Kidney tubule cell (primary cell): ENCODE measurements around the gene ZNF593.

Source experiments
- DNase-seq: peaks from one replicate; pipeline ENCODE4 v3.0.0-alpha.2; 2018; ENCODE audit warnings: low spot score

Gene ZNF593

GRCh38 chr1:26169669-26170471, at the start of gene ZNF593:
ZNF593 (plus strand) TSS chr1:26169908; CDS start chr1:26169984, 76 bp downstream.
- peak; percentile 92 for DNase-seq

DNA sequence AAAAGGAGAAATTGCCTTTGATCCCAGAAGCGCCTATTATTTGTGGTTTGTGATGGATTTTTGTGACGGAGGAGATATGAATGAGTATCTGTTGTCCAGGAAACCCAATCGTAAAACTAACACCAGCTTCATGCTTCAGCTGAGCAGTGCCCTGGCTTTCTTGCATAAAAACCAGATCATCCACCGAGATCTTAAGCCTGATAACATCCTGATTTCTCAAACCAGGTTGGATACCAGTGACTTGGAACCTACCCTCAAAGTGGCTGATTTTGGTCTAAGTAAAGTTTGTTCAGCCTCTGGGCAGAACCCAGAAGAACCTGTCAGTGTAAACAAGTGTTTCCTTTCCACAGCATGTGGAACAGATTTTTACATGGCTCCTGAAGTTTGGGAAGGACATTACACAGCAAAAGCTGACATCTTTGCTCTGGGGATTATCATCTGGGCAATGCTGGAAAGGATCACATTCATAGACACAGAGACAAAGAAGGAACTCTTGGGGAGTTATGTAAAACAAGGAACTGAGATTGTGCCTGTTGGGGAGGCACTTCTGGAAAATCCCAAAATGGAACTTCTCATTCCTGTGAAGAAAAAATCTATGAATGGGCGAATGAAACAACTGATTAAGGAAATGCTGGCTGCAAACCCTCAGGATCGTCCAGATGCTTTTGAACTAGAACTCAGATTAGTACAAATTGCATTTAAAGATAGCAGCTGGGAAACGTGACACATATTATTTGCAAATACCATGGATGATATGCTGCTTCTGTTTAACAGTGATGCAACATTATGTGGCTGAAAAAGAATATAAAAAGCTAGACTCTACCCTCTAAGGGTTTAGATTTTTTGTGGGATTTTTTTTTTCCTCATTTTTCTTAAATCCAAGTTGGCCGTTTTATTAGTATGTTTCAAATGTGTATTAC, 47.6 kb upstream of the ZNF593 start:
- DNase-seq: peak; percentile 31

- DNase-seq: peak; percentile 57
Measured at GRCh38 chr1:26122988-26123973, 46.4 kb upstream of the ZNF593 start.

GRCh38 chr1:26124418-26125331, 45.0 kb upstream of the ZNF593 start:
- DNase-seq: peak; percentile 62

- no peak for DNase-seq
Measured at GRCh38 chr1:26125382-26125781, 44.3 kb upstream of the ZNF593 start.

GRCh38 chr1:26125946-26126320, 43.8 kb upstream of the ZNF593 start:
- no peak for DNase-seq

DNA sequence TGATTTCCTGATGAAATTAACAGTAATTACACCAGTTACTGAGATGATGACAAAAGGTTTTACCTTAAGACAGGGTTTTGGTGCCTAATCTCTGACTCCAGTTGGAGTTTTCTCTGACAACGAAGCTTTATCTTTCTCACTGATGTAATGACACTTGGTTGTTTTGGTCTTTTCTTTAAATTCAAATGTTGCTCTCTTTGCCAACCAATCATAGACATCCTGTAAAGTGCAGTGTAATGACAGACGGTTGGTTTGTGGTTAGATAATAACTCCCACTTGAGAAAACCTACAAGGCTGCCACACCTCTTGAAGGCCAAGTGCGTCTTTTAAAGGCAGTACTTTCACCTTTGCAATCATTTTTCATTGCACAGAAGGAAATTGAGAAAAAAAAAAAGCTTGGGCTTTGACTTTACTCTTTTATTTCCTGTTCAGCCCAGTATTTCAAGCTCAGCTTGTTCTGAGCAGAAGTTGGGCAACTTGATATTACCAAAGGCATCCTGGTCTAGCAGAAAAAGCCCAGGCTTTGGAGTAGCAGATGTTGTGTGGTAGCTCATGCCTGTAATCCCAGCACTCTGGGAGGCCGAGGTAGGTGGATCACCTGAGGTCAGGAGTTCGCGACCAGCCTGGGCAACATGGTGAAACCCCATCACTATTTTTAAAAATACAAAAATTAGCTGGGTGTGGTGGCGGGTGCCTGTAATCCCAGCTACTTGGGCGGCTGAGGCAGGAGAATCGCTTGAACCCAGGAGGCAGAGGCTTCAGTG, 43.2 kb upstream of the ZNF593 start:
- peak; percentile 30 for DNase-seq

GRCh38 chr1:26127235-26128163, 42.2 kb upstream of the ZNF593 start:
- no peak for DNase-seq

DNA sequence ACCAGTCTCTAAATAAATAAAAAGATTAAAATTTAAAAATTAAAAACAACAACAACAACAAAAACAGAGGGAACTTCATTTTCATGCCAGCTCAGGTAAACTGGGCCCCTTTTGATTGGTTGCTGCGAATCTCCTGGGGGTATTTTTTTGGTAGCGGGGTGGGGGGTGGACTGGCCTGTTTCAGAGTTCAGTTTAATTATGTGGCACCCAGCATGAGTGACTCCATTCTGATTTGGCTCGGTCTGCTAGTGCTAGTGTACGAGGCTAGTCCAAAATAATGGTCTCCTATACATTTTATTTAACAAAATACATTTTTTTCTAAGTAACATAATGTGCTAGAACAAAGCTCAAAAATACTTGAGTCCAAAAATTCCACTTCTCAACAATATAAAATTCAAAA, 39.9 kb upstream of the ZNF593 start:
- DNase-seq: no peak

GRCh38 chr1:26130695-26131094, 39.0 kb upstream of the ZNF593 start:
- DNase-seq: no peak

DNA sequence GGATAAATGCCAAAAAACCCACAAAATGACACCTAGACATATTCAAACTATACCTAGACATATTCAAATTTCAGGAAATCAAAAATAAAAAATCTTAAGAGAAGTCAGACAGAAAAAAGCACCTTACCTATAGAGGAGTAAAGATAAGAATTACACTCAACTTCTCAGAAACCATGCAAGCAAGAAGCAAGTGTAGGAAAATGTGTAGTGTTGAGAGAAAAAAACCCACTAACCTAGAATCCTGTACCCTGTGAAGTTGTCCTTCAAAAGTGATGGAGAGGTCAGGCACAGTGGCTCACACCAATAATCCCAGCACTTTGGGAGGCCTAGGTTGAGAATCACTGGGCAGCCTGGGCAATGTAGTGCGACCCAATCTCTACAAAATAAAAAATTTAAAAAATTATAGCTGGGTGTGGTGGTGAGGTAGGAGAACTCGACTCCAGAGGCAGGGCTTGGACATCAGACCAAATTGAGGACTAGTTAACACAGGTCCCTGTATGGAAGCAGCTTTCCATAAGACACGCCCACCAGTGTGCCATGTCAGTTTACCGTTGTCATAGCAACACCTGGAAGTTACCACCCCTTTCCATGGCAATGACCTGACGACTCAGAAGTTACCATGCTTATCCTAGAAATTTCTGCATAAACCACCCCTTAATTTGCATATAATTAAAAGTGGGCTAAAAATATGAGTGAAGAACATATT, 37.4 kb upstream of the ZNF593 start:
- no peak for DNase-seq

DNA sequence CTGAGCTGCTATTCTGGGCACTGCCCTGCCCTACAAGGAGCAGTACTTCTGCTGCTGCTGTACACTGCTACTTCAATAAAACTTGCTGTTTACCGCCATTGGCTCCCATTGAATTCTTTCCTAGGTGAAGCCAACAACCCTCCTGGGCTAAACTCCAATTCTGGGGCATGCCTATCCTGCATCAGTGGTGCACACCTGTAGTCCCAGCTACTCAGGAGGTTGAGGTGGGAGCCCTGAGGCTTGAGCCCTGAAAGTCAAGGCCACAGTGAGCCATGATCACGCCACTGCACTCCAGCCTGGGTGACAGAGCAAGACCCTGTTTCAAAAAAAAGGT, 36.9 kb upstream of the ZNF593 start:
- DNase-seq: no peak

DNA sequence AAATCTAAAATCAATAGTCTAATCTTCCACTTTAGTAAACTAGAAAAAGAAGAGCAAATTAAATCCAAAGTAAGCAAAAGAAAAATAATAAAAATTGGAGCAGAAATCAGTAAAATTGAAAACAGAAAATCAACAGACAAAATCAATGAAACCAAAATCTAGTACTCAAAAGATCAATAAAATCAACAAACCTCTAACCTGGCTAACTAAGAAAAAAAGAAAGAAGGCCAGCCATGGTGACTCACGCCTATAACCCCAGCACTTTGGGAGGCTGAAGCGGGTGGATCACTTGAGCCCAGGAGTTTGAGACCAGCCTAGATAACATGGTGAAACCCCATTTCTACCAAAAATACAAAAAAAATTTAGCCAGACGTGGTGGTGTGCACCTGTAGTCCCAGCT, 35.2 kb upstream of the ZNF593 start:
- DNase-seq: no peak

- DNase-seq: no peak
Measured at GRCh38 chr1:26138974-26139558, 30.6 kb upstream of the ZNF593 start.

- DNase-seq: no peak
Measured at GRCh38 chr1:26142159-26142558, 27.5 kb upstream of the ZNF593 start.

GRCh38 chr1:26145041-26145959, 24.4 kb upstream of the ZNF593 start:
- DNase-seq: peak; percentile 78

DNA sequence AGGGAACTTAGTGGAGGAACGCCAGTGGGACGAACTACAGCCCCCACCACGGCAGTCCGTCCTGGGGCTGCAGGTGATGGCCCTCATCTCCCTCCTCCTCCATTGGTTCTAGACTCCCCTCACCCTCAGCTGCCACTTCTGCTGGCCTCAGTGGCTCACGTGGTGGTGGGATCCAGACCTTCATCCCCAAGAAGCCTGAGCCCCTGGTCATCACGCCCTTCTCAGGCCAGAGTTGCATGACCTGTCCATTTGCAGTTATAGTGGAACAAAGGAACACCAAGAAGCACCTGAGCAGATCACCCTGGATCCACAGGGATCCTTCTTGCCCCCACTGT, 23.8 kb upstream of the ZNF593 start:
- no peak for DNase-seq
